HG03064 (cell line): ENCODE measurements around the gene MAMLD1.

ENCODE experiments used
- ATAC-seq: cut with Tn5 transposase; IDR thresholded peaks from one replicate; pipeline ENCODE4 v1.9.1; 2021; ENCODE audit warnings: low read depth; ENCODE audit not compliant: unreplicated experiment

The MAMLD1 gene

DNA sequence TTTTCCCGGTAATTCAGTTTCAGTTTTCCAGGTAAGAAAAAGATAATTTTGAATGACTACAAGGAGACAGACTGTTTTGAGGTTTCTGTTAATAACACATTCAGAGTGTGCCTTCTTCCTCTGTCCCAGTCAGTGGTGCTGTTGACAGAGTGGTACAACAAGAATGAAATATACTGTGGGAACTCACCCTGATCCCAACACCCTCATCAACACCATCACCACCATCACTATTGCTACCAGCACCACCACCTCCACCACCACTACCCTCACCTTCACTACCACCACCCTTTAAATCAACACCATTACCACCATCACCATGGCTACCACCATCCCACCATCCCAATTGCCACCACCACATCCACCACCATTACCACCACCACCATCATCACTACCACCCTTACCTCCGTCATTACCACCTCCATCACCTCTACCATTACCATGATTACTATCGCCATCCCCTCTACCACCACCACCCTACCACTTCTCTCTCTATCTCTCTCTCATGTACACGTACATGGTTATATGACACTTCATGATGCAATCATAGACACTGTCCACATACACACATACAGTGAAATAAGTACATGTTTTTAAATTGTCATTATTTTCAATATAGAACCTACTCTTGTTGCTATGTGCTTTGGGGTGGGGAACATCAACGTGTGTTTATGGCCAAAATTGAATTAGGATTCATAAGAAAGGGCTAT is 91.5 kb downstream of the MAMLD1 start:
- no peak for ATAC-seq

DNA sequence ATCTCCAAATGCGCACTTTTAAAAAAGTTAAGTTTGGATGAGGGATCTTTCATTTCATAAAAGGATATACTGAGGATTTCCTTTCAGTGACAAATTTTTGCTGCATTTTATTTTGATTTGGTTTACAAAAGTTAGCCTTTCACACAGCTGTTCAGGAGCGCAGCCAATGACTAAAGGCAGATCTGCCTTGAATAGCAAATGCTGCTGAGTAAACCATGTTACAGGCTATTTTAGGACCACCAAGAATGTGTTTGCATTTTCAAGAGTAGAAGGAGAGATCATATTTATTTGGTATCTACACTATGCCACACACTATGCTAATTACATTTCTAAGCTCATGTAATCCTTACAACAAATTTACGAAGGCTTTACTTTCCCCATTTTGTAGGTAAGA is 92.1 kb downstream of the MAMLD1 start:
- no peak for ATAC-seq

DNA sequence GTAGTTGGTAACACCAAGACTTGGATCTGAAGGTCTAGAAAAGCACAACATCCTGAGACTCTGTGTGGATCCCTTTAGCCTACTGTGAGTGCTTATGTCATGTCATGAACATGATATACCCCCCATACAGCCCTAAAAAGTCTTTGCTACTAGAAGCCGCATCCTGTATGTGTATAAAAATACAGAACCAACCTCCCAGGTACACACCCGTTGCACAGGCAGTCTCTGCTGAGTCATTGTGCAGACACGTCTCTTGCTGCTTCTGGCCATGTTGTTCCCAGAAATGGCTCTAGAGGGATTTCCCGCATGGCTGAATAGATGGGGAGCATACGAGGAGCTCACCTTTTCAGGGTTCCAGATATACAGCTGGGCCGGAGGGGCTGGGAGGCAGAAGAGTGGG is 93.3 kb downstream of the MAMLD1 start:
- no peak for ATAC-seq

DNA sequence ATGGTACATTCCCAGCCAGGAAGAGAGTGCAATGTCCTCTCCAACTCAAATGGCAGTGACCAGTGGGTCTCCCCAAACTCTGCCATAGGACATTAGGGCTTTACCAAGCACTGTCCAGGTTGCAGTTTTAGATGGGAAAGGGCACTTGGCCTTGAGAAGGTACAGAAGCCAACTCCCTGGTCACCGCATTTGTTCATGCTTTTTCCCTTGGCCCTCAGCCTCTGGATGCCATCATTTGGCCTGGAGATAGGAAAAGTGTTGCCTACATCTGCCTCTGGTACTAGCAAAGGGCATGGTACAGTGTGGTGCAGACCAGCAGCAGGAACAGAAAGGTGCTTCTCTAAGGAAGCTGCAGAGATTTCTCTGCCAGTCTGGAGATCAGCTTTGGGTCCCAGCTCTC is 93.8 kb downstream of the MAMLD1 start:
- ATAC-seq: no peak

DNA sequence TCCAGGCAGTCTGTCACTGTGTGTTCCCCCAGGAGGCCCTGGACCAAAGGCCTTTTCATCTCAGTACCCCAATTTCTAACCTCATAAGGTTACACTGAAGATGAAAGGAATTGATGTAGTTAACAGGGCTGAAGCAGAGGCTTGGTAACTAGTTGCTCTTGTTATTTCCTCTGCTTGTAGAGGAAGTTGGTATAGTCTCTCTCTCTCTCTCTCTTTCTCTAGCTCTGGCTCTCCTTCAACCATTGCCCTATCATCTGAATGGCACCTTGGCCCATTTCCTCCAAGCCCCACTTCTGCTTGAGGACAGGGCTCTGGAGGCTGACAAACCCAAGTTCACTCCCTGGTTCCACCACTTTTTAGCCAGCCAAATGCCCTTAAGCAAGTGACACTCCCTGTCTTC is 96.1 kb downstream of the MAMLD1 start:
- ATAC-seq: no peak

DNA sequence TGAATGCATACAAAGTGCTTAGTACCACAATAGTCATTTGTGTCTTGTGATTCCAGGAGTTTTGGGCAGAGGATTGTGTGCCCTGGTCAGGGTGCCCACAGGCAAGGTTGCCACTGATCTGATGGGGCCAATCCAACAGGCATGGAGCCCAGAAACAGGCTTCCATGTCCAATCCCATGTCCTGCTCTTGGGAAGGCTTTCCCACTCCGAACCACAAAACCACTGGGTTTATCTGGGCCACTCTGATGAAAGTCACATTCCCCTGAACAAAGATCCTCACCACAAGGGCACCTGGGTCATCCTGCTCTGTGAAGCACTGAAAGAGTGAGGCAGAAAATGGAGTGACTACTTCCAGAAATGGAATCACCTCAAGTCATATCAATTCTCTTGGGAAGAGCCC is 96.9 kb downstream of the MAMLD1 start:
- ATAC-seq: no peak

DNA sequence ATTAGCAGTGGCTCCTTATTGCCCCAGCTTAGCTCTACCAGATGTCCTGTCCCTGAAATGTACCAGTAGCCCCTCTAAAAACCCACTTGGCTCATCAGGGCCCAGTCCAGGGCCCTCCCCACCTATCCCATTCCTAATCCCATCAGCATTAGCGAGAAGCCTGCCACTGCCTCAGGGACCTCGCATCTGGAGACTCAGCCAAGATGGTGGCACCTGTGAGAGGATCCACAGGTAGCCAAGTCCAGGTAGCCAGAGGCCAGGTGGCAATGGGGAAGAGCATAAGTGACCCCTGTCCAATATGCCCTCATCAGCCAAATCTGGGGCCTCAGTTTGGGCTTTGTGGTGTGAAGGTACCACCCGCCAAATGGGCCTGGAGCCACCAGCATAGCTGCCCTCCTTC is 97.7 kb downstream of the MAMLD1 start:
- ATAC-seq: no peak

DNA sequence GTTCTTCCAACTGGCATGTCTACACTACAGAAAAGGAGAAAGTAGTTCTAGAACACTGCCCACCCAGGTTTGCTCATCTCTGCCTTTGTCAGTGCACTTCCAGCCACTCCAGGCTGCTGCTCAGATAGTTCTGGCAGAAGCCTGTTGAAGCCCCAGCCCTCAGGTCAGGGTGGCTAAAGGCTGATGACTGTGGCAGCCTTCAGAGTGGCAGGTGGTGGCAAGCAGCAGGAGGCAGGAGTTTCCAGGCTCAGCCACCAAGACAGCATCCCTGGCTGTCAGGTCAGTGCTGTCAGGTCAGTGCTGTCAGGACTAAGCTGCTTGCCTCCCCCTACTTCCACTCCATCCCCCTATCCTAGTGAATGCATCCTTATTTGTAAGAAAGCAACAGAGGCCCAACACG is 100.4 kb downstream of the MAMLD1 start:
- no peak for ATAC-seq

DNA sequence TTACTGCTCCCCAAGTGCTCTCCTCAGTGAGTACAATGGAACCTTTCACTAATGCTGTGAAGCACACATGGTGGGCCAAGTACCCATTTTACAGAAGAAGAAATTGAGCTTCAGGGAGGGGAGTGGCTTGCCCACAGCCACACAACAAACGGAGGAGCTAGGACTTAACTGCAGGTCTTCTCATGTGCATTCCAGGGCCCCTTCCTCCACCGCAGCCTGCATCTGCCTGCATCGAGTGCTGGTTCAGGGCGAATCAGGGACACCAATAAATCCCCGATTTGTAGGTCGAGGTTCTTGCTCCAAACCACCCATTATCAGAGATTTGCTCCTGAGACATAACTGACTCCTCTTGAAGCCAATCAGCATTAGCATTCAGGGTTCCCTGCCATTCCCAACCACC is 100.9 kb downstream of the MAMLD1 start:
- ATAC-seq: no peak

DNA sequence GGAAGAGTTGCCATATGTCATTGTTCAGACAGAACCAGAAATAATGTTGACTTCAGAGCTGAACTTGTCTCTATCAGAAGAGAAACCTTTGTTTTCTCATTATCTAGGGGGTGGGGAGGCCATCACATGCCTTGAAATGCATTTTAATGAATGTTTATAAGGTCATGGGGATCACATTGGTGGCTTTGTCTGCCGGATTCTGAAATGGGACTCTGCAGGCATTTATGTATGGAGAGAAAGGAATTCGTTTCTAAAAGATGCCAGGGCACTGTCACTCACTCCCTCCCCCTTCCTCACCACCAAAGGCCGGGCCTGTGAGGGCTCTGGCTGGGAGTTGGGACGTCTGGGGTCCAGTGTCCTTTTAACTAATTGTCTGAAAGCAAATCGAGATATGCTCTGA is 102.2 kb downstream of the MAMLD1 start:
- ATAC-seq: no peak

DNA sequence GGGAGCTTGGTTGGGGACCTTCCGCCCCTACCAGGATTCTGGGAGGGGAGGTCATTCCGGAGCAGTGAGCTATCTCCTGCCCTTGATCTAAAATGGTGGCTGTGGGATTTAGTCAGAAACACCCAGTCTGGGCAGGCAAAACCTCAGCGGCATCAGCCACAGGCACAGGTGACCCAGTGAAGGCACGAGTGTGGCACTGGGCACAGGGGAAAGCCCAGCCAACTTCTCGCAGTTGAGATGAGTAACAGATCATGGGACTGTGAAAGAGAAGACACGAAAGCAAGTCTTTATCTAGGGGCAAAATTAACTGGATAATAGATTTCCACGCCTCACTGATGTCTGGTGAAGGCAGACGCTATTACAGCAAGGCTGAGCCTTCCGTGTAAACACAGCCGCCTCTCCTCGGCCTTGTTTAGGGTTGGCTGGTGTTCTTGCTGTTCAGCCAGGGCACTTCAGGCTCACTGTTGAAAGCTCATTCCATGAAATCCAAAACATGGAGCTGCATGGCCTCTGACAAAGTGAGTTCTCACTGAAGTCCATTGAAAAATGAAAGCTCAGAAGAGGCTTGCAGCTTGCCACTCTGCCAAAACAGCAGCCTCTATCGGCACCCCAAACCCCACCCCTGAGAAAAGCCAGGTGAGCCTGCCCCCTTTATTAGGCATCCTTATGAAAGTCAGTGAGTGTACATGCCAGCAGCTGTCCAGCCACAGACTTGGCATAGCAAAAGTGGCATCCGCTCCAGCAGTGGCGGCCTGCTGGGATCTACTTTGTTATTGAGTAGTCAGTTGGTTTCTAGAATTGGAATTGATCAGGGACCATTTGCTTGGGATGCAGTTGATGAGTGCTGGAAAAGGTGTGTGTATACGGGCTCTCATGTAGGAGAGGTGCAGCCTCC is 103.0 kb downstream of the MAMLD1 start:
- ATAC-seq: no peak

DNA sequence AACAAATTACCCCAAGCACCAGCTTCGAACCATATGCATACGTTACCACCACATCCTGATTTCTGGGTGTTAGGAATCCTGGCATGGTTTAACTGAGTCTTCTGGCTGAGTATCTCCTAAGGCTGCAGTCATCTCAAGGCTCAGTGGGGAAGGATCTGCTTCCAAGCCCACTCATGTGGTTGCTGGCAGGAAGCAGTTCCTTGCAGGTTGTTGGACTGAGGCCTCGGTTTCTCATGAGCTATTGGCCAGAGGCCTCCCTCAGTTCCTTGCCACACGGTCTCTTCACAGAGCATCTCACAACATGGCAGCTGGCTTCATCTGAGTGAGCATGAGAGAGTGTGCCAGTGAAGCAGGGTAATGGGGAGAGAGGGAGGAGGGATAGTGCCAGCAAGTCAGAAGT is 109.2 kb downstream of the MAMLD1 start:
- no peak for ATAC-seq

DNA sequence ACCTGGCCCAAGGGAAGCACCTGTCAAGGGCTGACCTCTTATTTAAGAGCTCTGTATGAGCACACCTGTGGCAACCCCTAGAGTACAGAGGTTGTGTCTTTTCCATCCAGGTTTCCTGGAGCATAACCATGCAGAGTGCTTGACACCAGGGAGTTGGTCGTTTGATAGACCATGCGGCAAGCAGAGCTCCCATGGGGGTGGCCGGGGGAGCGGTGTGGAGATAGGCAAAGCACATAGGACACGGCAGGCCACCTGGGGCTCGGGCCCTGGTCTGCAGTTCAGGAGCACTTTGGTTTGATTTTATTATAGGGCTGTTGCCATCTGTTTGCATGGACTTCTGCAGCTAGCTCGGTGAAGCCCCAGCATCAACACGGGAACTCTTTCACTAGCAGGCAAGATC is 110.3 kb downstream of the MAMLD1 start:
- ATAC-seq: no peak

DNA sequence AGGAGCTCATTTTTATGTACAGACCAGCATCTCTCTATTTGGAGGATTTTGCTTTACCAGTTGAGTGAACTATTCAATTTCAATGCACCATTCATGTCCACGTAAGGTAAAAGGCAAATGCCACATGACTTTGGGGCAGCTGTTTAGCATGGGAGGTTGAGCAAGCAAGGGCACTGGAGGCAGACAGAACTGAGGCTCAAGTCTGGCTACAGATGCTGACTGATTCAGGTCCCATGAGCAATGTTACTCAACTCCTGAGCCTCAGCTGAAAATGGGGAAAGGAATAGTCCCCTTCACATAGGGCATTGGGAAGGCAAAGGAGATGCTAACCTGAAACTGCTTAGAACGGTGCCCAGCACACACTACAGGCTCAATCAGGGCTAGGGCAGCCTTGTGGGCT is 112.3 kb downstream of the MAMLD1 start:
- ATAC-seq: no peak

DNA sequence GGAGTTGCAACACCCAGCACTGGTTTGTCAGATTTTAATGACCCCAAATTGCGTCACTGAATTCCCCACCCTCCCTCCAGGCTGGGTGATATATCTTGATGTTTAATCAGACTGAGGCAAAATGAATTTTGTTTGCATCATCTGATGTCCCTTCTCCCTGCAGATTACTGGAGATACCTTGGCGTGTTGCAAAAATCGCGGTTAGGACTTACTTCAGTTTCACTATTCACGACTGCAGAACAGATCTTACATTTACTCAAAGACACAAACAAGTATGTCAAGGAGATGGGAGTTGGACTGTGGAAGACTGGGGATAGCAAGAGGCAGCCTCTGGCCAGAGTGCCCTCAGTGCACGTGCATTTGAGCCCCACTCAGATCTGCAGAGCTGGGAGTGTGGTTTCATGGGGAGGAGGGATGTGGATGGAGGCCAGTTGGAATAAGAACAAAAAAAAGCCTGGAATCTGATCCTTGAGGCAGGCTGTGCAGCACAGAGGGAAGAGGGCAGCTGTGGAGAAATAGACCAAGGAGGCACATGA is 113.1 kb downstream of the MAMLD1 start:
- ATAC-seq: no peak

DNA sequence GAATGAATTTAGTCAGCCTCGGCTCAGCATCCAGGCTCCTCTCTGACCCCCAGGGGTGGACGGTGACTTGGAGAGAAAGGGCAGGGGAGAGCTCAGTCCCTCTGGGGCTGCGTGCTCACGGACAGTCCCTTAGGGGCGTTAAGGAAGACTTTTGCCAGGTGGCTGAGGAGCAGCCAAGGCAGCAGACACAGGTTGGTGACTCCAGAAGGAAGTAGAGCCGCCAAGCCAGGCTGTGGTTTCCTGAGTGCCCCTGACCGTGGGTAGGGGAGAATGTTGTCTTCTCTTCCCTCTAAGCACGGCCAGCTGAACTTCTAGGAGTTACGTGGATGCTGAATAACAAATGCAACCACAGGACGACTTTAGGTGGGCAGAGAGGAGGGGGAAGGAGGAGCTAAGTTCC is 114.3 kb downstream of the MAMLD1 start:
- ATAC-seq: no peak

DNA sequence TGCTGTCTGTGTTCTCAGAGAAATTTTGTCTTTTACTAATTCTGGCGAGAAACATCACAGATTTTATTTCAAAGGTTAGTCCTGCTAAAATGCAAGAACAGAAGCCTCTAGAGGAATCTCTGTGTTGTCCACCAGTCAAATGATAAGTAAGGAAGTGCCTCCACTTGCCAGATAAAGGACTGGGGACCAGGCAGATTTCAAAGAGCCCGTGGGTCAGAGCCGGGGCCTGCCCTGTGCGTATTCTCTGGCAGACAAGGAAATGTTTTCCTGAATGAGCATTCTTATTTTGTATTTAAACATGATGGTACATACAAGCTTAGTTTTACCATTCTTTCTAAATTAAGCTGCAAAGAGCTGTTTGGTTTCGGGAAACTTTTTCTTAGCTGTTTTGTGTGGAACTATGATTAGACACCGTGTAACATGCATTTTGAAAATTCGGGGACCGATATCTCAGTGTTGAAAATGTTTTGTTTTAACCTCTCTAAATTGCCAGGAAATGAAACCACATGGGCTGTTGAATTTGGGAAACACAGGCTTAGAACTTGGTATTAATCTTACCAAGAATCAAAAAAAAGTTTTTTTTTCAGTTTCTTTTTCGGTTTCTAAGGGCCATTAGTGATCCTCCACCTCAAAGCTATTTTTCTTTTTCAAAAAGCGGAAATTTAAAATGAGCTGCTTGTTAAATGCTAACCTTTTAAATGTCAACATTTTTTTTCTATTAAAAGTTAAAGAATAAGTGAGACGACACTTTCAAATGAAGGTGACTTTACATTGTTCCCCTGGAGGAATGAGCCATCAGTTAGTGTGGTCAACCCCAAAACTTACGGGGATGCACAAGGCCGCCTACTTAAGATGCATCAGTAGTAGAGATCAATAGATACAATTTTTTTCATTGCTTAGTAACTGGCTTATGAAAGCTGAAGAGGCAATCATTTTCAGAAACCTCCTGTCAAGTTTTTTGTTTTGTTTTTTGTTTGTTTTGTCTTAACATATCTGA is 115.7 kb downstream of the MAMLD1 start:
- no peak for ATAC-seq

DNA sequence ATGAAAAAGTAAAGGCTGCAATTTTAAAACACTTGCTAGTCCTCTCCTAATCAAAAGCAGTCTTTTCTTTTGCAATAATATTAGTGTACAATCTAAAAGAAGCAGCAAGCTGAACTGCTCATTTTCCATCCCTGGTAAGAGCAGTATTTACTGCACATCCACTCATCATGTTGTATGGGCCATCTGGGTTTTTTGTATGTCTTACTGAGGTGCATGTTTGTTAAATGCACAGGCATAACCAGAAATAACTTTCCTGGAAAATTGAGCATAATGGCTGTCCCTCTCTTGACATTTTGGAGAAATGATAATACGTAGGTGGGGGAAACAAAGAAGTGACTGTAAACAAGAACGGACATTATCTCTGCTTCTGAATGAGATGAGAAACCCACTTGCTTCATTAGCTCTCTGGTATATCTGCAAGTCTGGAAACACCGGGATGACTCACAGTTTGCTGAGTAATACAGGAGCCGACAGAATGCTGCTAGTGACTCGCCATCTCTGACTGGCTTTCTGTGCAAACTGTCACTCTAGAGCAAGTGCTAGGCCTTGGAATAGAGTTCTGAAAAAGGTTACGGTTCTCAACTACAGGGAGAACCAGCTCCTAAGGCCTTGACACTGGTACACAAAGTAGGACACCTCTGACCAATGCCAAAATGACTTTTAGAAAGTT is 119.6 kb downstream of the MAMLD1 start:
- peak; percentile 41 for ATAC-seq

DNA sequence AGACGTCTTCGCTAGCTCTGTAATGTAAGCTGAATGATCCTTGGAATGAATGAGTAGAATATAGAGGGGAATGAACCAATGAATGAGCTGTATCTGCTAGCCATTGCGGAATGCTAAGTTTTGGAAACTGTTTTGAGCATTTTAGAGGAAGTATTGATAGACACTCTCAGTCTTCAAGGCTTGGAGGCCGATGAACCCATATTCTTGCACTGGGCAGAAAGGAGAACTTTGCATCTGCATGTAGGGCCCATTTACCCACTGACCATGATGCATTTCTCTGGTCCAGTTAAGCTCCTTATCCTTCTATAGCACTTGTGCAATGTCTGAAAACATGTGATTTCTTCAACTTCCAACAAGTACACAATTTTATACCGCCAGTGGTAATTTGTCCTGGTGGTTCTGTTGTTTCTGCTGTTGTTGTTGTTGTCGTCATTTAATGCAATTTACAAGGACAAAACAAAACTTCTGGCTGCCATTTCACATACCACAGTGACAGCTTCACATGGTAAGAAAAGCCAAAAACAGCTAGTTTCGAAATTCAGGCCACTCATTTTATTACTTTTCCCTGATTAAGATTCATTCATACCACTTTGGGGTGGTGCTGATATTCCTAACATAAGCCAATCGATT is 120.4 kb downstream of the MAMLD1 start:
- ATAC-seq: no peak

DNA sequence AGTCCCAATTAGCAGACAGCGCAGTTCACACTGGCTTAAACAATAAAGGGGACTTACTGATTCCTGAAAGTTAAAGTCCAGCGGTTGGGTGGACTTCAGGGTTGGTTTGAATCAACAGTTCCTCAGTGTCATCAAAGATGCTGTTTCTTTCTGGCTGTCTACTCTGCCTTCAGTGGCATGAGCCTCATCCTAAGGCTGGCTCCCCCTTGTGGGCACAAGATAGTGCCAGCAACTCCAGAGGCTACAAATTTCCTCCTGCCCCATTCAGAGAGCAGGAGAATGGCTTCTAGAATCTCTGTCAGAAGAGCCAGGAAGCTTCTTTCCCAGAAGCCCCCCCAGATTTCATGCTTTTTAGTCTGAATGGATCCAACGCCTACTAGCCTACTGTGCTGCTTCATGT is 122.9 kb downstream of the MAMLD1 start:
- ATAC-seq: no peak
